ENCODE measurements around the gene PRICKLE3.

PRICKLE3 gene

GRCh38 chrX:49165901-49166881 is 20.0 kb downstream of the PRICKLE3 start:
- TF ChIP-seq CTCF (IDR thresholded peaks at IDR 0.05; ENCODE audit: low read depth, low read length): no peak
- peak overlapping the region; percentile 48; the same call in 1 of the 2 replicates for H3K4me3 ChIP-seq (ENCODE audit: low read depth, low read length)

- TF ChIP-seq CTCF (IDR thresholded peaks at IDR 0.05; ENCODE audit: low read depth, low read length): no peak
- H3K4me3 ChIP-seq (ENCODE audit: low read depth, low read length): no peak overlapping the region
These were observed 21.4 kb downstream of the PRICKLE3 start for GRCh38 chrX:49164589-49165360.

- TF ChIP-seq CTCF (IDR thresholded peaks at IDR 0.05; ENCODE audit: low read depth, low read length): no peak
- H3K4me3 ChIP-seq (ENCODE audit: low read depth, low read length): peak overlapping the region; percentile 22; the same call in 1 of the 2 replicates
These were observed 22.4 kb downstream of the PRICKLE3 start for GRCh38 chrX:49163555-49164419.

- H3K4me3 ChIP-seq (ENCODE audit: low read depth, low read length): 0 out of 2 replicates have a peak within 1 kb of the TSS, but pooled peaks have one; percentile 22
- TF ChIP-seq CTCF (IDR thresholded peaks at IDR 0.05; ENCODE audit: low read depth, low read length): no peak
These were observed 23.6 kb downstream of the PRICKLE3 start, which contains the start of gene MAGIX for GRCh38 chrX:49162620-49163019. TSS of gene MAGIX (plus strand) at chrX:49162758. CDS start at chrX:49162890, 132 bp downstream.

GRCh38 chrX:49161632-49162031 is 24.5 kb downstream of the PRICKLE3 start:
- no peak overlapping the region for H3K4me3 ChIP-seq (ENCODE audit: low read depth, low read length)
- TF ChIP-seq CTCF (IDR thresholded peaks at IDR 0.05; ENCODE audit: low read depth, low read length): no peak

GRCh38 chrX:49160908-49161307 is 25.3 kb downstream of the PRICKLE3 start:
- H3K4me3 ChIP-seq (ENCODE audit: low read depth, low read length): no peak overlapping the region
- no peak for TF ChIP-seq CTCF (IDR thresholded peaks at IDR 0.05; ENCODE audit: low read depth, low read length)
